ENCODE measurements around the gene SELENOW.

The SELENOW gene

DNA sequence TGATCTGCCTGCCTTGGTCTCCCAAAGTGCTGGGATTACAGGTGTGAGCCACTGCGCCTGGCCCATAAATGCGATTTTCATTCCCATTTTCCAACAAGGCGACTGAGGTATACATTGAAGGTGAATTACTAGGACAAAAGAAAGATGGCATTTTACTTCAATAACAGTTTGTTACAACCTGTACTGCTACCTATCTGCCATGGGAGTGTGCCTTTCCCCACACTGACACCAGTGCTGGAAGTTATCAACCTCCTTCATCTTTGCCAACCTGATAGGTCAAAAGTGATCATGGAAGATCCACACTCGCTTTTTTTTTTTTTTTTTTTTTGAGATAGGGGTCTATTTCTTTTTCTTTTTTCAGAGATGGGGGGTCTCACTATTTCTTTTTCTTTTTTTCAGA, 54.2 kb downstream of the SELENOW start:
- DNase-seq, result no peak

All from KG1 (cell line).